ENCODE data around the gene ZNF44. TPM values are rescaled to one million over a fixed set of nuclear protein-coding genes. Genes with fewer than 3 reads are reported as not detected.

Gene ZNF44
- total and polyA plus RNA-seq, 4 donors = 4.1 to 17.9 (median 6.8) TPM

- Histone ChIP-seq H3K27ac (ENCODE audit: low read depth in 1 of 2, low read length in 2 of 2) (peak within 1 kb of the TSS; percentile 86 to 91), H3K4me3 (ENCODE audit: low read depth in 1 of 3, low read length in 3 of 3) (peak within 1 kb of the TSS; percentile 69 to 80 (median 80)), H3K4me1 (ENCODE audit: control insufficient read depth in 4 of 4, insufficient read depth in 4 of 4, low read length in 3 of 4) (peaks cover 6 to 33% (median 22%) of the 10 kb centered on the region in 4 donors), H3K9me3 (ENCODE audit: control insufficient read depth in 4 of 4, low read length in 3 of 4) (no peaks in the 10 kb centered on the region), H3K27me3 (ENCODE audit: control insufficient read depth in 4 of 4, insufficient read depth in 4 of 4, low read length in 3 of 4) (no peaks in the 10 kb centered on the region), H3K9ac (ENCODE audit: low read depth in 1 of 2, low read length in 2 of 2) (peak within 1 kb of the TSS; percentile 75 to 92), H3K36me3 (ENCODE audit: control insufficient read depth in 4 of 4, insufficient read depth in 3 of 4, low read depth in 1 of 4, low read length in 3 of 4) (no peaks in the 10 kb centered on the region)
- DNase-seq (ENCODE audit: low spot score) = peak; percentile 98
- peak; percentile 97 for TF ChIP-seq TAF1 (conservative IDR thresholded peaks at IDR 0.05)
- TF ChIP-seq CTCF (IDR thresholded peaks at IDR 0.05; ENCODE audit: low read depth, low read length, missing input control) = no peak
- TF ChIP-seq ATF3 (IDR thresholded peaks at IDR 0.05) = no peak
- peak; percentile 50 for TF ChIP-seq YY1 (IDR thresholded peaks at IDR 0.05)
- TF ChIP-seq RXRA (IDR thresholded peaks at IDR 0.05) = peak; percentile 49 to 54
- TF ChIP-seq ZBTB33 (IDR thresholded peaks at IDR 0.05) = peak; percentile 60
- no peak for TF ChIP-seq EGR1 (IDR thresholded peaks at IDR 0.05; ENCODE audit: low read depth in 2 of 2)
- no peak for TF ChIP-seq HNF4G (IDR thresholded peaks at IDR 0.05)
- TF ChIP-seq JUND (IDR thresholded peaks at IDR 0.05) = no peak
- TF ChIP-seq SP1 (IDR thresholded peaks at IDR 0.05) = peak; percentile 94
- no peak for TF ChIP-seq FOXA1 (IDR thresholded peaks at IDR 0.05)
- peak in 1 of 2 donors; percentile 37 for TF ChIP-seq GABPA (IDR thresholded peaks at IDR 0.05 in 1 of 2, conservative IDR thresholded peaks at IDR 0.05 in 1 of 2)
- TF ChIP-seq MAX (IDR thresholded peaks at IDR 0.05) = peak; percentile 30
- peak; percentile 91 for TF ChIP-seq REST (IDR thresholded peaks at IDR 0.05)
- peak in 1 of 2 donors; percentile 71 for TF ChIP-seq RAD21 (IDR thresholded peaks at IDR 0.05)
- no peak for TF ChIP-seq FOXA2 (IDR thresholded peaks at IDR 0.05)
- no peak for TF ChIP-seq NR2F2 (IDR thresholded peaks at IDR 0.05)
- peak in 1 of 2 donors; percentile 45 for TF ChIP-seq HNF4A (conservative IDR thresholded peaks at IDR 0.05)
- 2% methylated on average over 55 of the region's 55 CpGs for WGBS
Observed at GRCh38 chr19:12333162-12334159, 38.8 kb upstream of the ZNF44 start, which contains the start of gene ZNF563. TSS of gene ZNF563 (minus strand) at chr19:12333633. CDS start at chr19:12333482, 151 bp downstream.
